COLO829 (cell line): ENCODE data around the gene LY86.

Experiments used
- DNase-seq: peaks from one replicate; pipeline ENCODE4 v3.0.0; 2012; ENCODE audit warnings: low spot score

LY86 gene

GRCh38 chr6:6682225-6682624, 93.7 kb downstream of the LY86 start:
- no peak for DNase-seq

GRCh38 chr6:6683969-6684833, 95.7 kb downstream of the LY86 start:
- DNase-seq: no peak

- no peak for DNase-seq
These were observed 96.9 kb downstream of the LY86 start for GRCh38 chr6:6685249-6686040.

- DNase-seq: no peak
These were observed 97.7 kb downstream of the LY86 start for GRCh38 chr6:6686176-6686575.

- DNase-seq: peak; percentile 99
These were observed 98.5 kb downstream of the LY86 start for GRCh38 chr6:6686748-6687601.

- no peak for DNase-seq
These were observed 99.8 kb downstream of the LY86 start for GRCh38 chr6:6688283-6688682.

GRCh38 chr6:6688951-6689350, 100.4 kb downstream of the LY86 start:
- DNase-seq: no peak

- DNase-seq: no peak
These were observed 101.1 kb downstream of the LY86 start for GRCh38 chr6:6689400-6690143.

GRCh38 chr6:6690144-6690483, 101.6 kb downstream of the LY86 start:
- DNase-seq: no peak

- no peak for DNase-seq
These were observed 105.9 kb downstream of the LY86 start for GRCh38 chr6:6694368-6694780.

- no peak for DNase-seq
These were observed 106.5 kb downstream of the LY86 start for GRCh38 chr6:6694825-6695624.

- no peak for DNase-seq
These were observed 107.2 kb downstream of the LY86 start for GRCh38 chr6:6695625-6696276.

GRCh38 chr6:6696867-6697531, 108.5 kb downstream of the LY86 start:
- DNase-seq: peak; percentile 61

- no peak for DNase-seq
These were observed 109.1 kb downstream of the LY86 start for GRCh38 chr6:6697620-6698019.

GRCh38 chr6:6699741-6700367, 111.3 kb downstream of the LY86 start:
- DNase-seq: peak; percentile 27

GRCh38 chr6:6700407-6701270, 112.1 kb downstream of the LY86 start:
- no peak for DNase-seq

- no peak for DNase-seq
These were observed 113.3 kb downstream of the LY86 start for GRCh38 chr6:6701864-6702263.

- DNase-seq: no peak
These were observed 115.2 kb downstream of the LY86 start for GRCh38 chr6:6703699-6704098.
